ENCODE measurements around the gene RGS7. TPM values are rescaled to one million over a fixed set of nuclear protein-coding genes. Genes with fewer than 3 reads are reported as not detected.
A peak's percentile ranks its signal among the peaks of the same experiment; 100 is the strongest.

The RGS7 gene
- total RNA-seq, 6 experiments from 2014 or later: not detected

DNA sequence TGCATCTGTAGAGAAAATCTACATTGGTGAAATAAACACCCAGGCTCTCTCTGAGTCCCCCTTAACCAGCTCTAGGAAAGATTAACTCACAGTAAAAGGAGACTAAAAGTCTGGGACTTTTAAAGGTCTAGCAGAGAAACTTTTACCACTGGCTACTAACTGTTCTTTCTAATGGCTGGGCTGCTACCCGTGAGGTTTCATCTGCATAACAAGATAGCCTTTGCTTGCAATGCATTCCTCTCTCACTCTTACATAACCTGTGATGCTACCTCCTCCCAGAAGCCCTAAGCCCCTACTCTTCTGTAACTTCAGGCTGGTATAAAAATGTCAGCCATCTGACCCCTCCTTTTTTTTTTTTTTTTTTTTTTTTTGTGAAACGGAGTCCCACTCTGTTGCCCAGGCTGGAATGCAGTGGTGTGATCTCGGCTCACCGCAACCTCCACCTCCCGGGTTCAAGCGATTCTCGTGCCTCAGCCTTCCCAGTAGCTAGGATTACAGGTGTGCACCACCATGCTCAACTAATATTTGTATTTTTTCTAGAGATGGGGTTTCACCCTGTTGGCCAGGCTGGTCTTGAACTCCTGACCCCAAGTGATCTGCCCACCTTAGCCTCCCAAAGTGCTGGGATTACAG lies 344.2 kb downstream of the RGS7 start:
- TF ChIP-seq, protein P1, sequence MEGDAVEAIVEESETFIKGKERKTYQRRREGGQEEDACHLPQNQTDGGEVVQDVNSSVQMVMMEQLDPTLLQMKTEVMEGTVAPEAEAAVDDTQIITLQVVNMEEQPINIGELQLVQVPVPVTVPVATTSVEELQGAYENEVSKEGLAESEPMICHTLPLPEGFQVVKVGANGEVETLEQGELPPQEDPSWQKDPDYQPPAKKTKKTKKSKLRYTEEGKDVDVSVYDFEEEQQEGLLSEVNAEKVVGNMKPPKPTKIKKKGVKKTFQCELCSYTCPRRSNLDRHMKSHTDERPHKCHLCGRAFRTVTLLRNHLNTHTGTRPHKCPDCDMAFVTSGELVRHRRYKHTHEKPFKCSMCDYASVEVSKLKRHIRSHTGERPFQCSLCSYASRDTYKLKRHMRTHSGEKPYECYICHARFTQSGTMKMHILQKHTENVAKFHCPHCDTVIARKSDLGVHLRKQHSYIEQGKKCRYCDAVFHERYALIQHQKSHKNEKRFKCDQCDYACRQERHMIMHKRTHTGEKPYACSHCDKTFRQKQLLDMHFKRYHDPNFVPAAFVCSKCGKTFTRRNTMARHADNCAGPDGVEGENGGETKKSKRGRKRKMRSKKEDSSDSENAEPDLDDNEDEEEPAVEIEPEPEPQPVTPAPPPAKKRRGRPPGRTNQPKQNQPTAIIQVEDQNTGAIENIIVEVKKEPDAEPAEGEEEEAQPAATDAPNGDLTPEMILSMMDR (IDR thresholded peaks at IDR 0.05): no peak
- TF ChIP-seq POLR2A (IDR thresholded peaks at IDR 0.05): no peak
- H3K27me3 ChIP-seq: no peaks in the 10 kb centered on the region
- H3K9me3 ChIP-seq: no peaks in the 10 kb centered on the region
- WGBS (ENCODE audit: insufficient coverage, low coverage, low lambda C conversion rate, missing lambda C conversion rate): 57% methylated on average over 7 of the region's 7 CpGs
- ATAC-seq (no peak), DNase-seq (no peak)
- H3K4me3 ChIP-seq: no peak overlapping the region
- H3K4me1 ChIP-seq: no peaks in the 10 kb centered on the region
- intact Hi-C loops (cut with DNase I): no loop called here
- H3K27ac ChIP-seq: no peak overlapping the region
- no peaks in the 10 kb centered on the region for H3K36me3 ChIP-seq

DNA sequence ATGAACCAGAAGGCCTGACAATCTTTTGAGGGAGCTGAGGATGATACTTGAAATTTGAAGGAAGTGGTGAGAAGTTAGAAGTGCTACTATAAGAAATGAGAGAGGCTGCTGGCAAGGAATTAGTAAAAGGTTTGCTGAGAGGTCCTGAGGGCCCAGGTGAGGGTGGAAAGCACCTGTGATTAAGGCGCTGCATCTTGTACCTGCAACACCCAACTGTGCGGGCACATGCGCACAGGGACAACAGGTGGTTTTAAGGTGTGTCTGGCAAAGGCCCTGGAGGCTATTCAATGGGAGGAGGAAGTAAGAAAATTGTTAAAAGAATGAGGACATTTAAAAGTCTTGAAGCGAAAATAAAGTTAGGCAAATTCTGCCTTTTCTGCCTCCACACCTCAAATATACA lies 349.3 kb downstream of the RGS7 start:
- DNase-seq: no peak
- H3K4me1 ChIP-seq: no peaks in the 10 kb centered on the region

DNA sequence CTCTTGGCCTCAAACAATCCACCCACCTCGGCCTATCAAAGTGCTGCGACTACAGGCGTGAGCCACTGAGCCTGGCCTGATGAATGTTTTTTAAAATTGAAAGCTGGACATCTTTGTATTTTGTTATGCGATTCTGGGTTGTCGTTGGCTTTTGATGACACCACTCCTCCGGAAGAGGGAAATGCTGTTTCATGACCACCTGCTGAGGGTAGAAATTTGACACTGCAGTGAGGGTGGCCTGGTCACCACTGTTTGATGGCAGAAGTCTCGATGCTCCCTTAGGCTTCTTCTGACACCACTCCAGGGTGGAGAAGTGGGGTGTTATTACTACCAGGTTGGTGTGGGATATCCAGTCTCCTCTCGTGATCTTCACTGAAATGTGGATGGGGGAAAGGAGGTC lies 357.2 kb downstream of the RGS7 start:
- Histone ChIP-seq H3K9me3 (no peaks in the 10 kb centered on the region), H3K4me1 (no peaks in the 10 kb centered on the region), H3K27me3 (peaks cover 0 to 8% of the 10 kb centered on the region in 2 donors), H3K4me3 (no peak overlapping the region), H3K36me3 (no peaks in the 10 kb centered on the region), H3K27ac (no peak overlapping the region)
- DNase-seq (no peak), ATAC-seq (no peak)
- TF ChIP-seq POLR2A (IDR thresholded peaks at IDR 0.05): no peak
- TF ChIP-seq, protein P1 (IDR thresholded peaks at IDR 0.05): no peak
- WGBS (ENCODE audit: insufficient coverage, low coverage, low lambda C conversion rate, missing lambda C conversion rate): 72% methylated on average over 8 of the region's 8 CpGs
- intact Hi-C loops (cut with DNase I): no loop called here

More for the DNA sequence above, 349.3 kb downstream of the RGS7 start:
- Histone ChIP-seq H3K27me3 (no peaks in the 10 kb centered on the region), H3K27ac (no peak overlapping the region), H3K4me3 (no peak overlapping the region), H3K9me3 (no peaks in the 10 kb centered on the region), H3K36me3 (no peaks in the 10 kb centered on the region)
- no peak for ATAC-seq
- TF ChIP-seq, protein P1 (IDR thresholded peaks at IDR 0.05): no peak
- no peak for TF ChIP-seq POLR2A (IDR thresholded peaks at IDR 0.05)
- WGBS (ENCODE audit: insufficient coverage, low coverage, low lambda C conversion rate, missing lambda C conversion rate): 65% methylated on average over 2 of the region's 4 CpGs
- intact Hi-C loops (cut with DNase I): no loop called here

DNA sequence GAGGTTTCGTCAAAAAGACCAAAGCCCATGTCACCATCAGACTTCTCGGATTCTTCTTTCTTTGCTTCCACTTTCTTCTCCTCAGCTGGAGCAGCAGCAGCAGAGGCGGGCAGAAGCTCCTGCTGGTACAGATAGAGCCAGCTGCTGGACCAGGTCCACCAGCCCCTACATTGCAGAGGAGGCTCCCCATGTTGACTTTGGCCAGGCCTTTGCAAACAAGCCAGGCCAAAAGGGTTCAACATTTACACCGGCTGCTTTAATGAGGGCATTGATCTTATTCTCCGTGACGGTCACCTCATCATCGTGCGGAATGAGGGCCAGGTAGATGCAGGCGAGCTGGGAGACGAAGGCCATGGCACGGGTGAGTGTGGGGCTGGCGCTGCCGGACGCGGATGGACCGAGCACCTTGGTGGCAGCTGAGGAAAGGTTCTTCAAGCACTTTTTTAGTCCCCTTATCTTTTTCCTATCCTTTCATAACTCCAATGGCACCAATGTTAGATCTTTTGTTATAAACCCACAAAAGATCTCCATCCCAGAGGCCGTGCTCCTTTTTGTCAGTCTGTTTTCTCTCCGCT lies 358.5 kb downstream of the RGS7 start:
- intact Hi-C loops (cut with DNase I): no loop called here
- H3K9me3 ChIP-seq: no peaks in the 10 kb centered on the region
- peak; percentile 85 to 99 (median 96) for ATAC-seq
- 37% methylated on average over 18 of the region's 18 CpGs for WGBS (ENCODE audit: insufficient coverage, low coverage, low lambda C conversion rate, missing lambda C conversion rate)
- H3K27ac ChIP-seq: no peak overlapping the region
- DNase-seq: peak; percentile 69 to 80 (median 70)
- no peaks in the 10 kb centered on the region for H3K4me1 ChIP-seq
- TF ChIP-seq, protein P1 (IDR thresholded peaks at IDR 0.05): no peak
- TF ChIP-seq POLR2A (IDR thresholded peaks at IDR 0.05): no peak
- no peaks in the 10 kb centered on the region for H3K36me3 ChIP-seq
- no peak overlapping the region for H3K4me3 ChIP-seq
- peaks cover 0 to 8% of the 10 kb centered on the region in 2 donors for H3K27me3 ChIP-seq

All from right lobe of liver (tissue), 6 donors.